Tibial artery (tissue), 4 donors: Measurements from ENCODE around the gene CCAR1.

Experiments used
- DNase-seq, 2 donors: peaks; one replicate each; pipeline ENCODE4 v3.0.0-alpha.2; 2019
- H3K27ac ChIP-seq, 2 donors: fragments of 200-600 bp; sonication (generic) in 1 of 2; 1 replicate in 1 of 2; 2 replicates in 1 of 2; pipeline ENCODE4 v1.5.1; 2018 to 2019; ENCODE audit warnings: mild to moderate bottlenecking in 1 of 2
- H3K27me3 ChIP-seq, 2 donors: fragments of 200-600 bp; sonication (generic) in 1 of 2; one replicate each; pipeline versions ENCODE4 v1.5.1 to v1.6.0; 2016 to 2019
- H3K36me3 ChIP-seq, 3 donors: fragments of 200-600 bp; sonication (generic) in 2 of 3; one replicate each; pipeline ENCODE4 v1.5.1; 2016 to 2019; ENCODE audit warnings: mild to moderate bottlenecking in 2 of 3
- H3K4me1 ChIP-seq, 4 donors: fragments of 200-600 bp; sonication (generic) in 2 of 4; 1 replicate in 3 of 4; 2 replicates in 1 of 4; pipeline ENCODE4 v1.5.1; 2016 to 2019
- H3K4me3 ChIP-seq, 2 donors: fragments of 200-600 bp; sonication (generic) in 1 of 2; 1 replicate in 1 of 2; 2 replicates in 1 of 2; pipeline ENCODE4 v1.5.1; 2018 to 2019; ENCODE audit warnings: mild to moderate bottlenecking in 2 of 2
- H3K9me3 ChIP-seq, 3 donors: fragments of 200-600 bp; sonication (generic) in 1 of 3; one replicate each; pipeline ENCODE4 v1.5.1; 2016 to 2019
- CTCF ChIP-seq, 2 experiments: fragments of 200-600 bp in 1 of 2; fragments of 450-650 bp in 1 of 2; IDR thresholded peaks; one replicate each; pipeline ENCODE4 v1.5.1; 2017 to 2019; ENCODE audit warnings: antibody characterized with exemption in 2 of 2, mild to moderate bottlenecking in 1 of 2, moderate library complexity in 1 of 2
- intact Hi-C: fragments of 100-400 bp; cut with DNase I; formaldehyde crosslinking; loops from one replicate; pipeline ENCODE4 v1.15.0; 2023; ENCODE audit warnings: low total_unique reads

Gene CCAR1

DNA sequence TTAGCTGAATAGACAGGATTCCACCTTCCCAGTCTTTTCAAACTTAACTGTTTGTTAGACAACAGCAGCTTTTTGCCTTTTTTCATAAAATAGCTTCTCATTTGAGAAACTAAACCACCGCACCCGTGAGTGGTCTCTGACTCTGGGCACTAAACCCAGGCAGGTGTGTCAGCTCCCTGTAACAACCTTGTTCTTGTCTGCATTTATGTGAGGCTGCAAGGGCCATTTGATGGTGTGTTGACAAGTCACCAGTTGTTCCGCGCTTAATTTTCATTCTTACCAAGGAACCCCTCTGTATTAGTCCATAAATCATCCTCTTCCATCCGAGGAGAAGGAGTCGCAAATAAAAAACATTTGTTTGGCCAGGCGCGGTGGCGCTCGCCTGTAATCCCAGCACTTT, 107.8 kb downstream of the CCAR1 start:
- intact Hi-C loops: no loop called here
- no peaks in the 10 kb centered on the region for H3K27me3 ChIP-seq
- no peak overlapping the region for H3K4me3 ChIP-seq
- H3K27ac ChIP-seq: no peak overlapping the region
- H3K4me1 ChIP-seq: peaks cover 0 to 13% (median 9%) of the 10 kb centered on the region in 4 donors
- no peak for DNase-seq
- no peaks in the 10 kb centered on the region for H3K9me3 ChIP-seq
- no peak for TF ChIP-seq CTCF (IDR thresholded peaks at IDR 0.05)
- H3K36me3 ChIP-seq: no peaks in the 10 kb centered on the region

DNA sequence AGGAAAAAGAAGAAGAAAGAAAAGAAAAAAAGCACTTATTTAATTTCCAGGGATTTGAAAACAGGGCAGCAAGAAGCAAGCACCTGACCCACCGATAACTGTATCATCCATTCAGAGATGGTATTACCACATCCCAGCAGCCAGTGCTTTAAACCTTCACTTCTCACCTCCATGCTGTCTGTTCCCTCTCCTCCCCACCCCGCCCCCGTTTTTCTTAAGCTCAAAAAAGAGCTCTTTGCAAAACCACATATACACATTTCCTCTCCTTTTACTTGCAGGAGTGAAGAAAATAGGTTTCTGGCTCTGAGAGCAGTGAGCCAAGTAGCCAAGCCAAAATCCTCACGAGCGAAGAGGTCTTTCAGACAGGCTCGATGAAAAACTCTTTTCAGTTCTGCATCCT, 108.5 kb downstream of the CCAR1 start:
- intact Hi-C loops: no loop called here
- no peak for TF ChIP-seq CTCF (IDR thresholded peaks at IDR 0.05)
- no peaks in the 10 kb centered on the region for H3K9me3 ChIP-seq
- H3K27me3 ChIP-seq: no peaks in the 10 kb centered on the region
- no peaks in the 10 kb centered on the region for H3K36me3 ChIP-seq
- no peak overlapping the region for H3K4me3 ChIP-seq
- no peak overlapping the region for H3K27ac ChIP-seq
- DNase-seq: no peak
- H3K4me1 ChIP-seq: peaks cover 0 to 13% (median 9%) of the 10 kb centered on the region in 4 donors

DNA sequence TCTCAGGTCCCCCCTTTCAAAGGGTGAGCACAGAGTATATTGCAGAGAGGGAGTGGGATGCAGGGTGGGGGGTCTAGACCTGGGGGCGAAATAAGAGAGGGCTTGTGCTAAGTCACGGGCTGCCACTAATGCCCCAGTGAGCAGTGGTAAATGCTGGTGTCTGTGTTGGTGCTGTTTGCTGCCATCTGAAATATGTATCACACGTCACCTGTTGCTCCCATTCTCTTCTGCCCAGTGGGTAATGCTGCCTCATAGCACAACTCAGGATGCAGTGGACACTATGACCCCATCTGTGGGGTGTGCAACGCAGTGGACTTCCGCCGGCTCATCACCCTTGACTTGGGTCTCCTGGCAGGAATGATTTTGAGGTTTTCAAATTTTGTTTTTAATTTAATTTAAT, 108.9 kb downstream of the CCAR1 start:
- intact Hi-C loops: no loop called here
- no peaks in the 10 kb centered on the region for H3K9me3 ChIP-seq
- TF ChIP-seq CTCF (IDR thresholded peaks at IDR 0.05): no peak

DNA sequence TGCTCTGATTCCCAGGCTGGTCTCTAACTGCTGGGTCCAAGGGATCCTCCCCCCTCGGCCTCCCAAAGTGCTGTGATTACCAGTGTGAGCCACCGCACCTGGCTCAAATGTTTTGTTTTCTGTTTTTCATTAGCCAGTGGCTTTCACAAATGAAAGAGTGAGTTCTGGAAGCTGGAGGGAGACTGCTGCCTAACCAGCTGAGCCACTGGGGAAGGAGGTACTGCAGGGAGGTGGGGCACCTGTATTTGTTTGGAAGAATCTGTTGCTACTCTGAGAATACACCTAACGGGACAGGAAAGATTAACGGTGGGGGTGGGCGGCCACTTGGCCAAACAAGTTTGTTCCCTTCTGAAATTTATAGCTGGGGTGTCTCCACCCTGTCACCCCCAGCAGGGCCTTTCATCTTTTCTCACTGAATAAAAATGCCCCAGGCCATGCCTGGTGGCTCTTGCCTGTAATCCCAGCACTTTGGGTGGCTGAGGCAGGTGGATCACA, 111.0 kb downstream of the CCAR1 start:
- intact Hi-C loops: no loop called here
- Histone ChIP-seq H3K4me1 (peaks cover 0 to 7% (median 3%) of the 10 kb centered on the region in 4 donors), H3K27me3 (no peaks in the 10 kb centered on the region), H3K36me3 (no peaks in the 10 kb centered on the region), H3K27ac (no peak overlapping the region), H3K4me3 (no peak overlapping the region), H3K9me3 (no peaks in the 10 kb centered on the region)
- TF ChIP-seq CTCF (IDR thresholded peaks at IDR 0.05): no peak
- DNase-seq: no peak

More for the DNA sequence above, 108.9 kb downstream of the CCAR1 start:
- Histone ChIP-seq H3K27ac (no peak overlapping the region), H3K27me3 (no peaks in the 10 kb centered on the region), H3K4me1 (peaks cover 0 to 13% (median 9%) of the 10 kb centered on the region in 4 donors), H3K4me3 (no peak overlapping the region), H3K36me3 (no peaks in the 10 kb centered on the region)
- no peak for DNase-seq

DNA sequence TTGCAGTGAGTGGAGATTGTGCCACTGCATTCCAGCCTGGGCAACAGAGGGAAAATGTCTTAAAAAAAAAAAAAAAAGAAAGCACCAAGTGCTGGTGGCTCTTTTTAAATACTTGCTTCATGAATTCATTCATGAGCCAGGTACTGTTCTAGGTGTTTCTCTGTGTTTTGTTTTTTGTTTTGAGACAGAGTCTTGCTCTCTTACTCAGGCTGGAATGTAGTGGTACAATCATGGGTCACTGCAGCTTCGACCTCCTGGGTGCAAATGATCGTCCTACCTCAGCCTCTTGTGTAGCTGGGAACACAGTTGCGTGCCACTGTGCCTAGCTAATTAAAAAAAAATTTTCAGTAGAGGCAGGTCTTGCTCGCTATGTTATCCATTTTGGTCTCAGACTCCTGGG, 111.6 kb downstream of the CCAR1 start:
- H3K4me1 ChIP-seq: peaks cover 0 to 5% (median 2%) of the 10 kb centered on the region in 4 donors
- H3K27me3 ChIP-seq: no peaks in the 10 kb centered on the region
- intact Hi-C loops: no loop called here
- no peak for TF ChIP-seq CTCF (IDR thresholded peaks at IDR 0.05)
- H3K27ac ChIP-seq: no peak overlapping the region
- no peak overlapping the region for H3K4me3 ChIP-seq
- no peaks in the 10 kb centered on the region for H3K36me3 ChIP-seq
- H3K9me3 ChIP-seq: no peaks in the 10 kb centered on the region
- DNase-seq: no peak
